HepG2 (cell line): ENCODE data around the gene CFAP46. TPM values are rescaled to one million over a fixed set of nuclear protein-coding genes. Genes with fewer than 3 reads are reported as not detected.

ENCODE experiments used
- ATAC-seq: fragments of 200-7000 bp; cut with Tn5 transposase; 3 replicates; pipeline ENCODE4 v1.9.1; 2020; ENCODE audit warnings: mild to moderate bottlenecking, moderate library complexity
- BruUV-seq: library from RNA; stranded (reverse); fragments of 400-500 nt; replicated peaks from 2 replicates; lab custom pipeline; 2021; lab: Mats Ljungman, UMichigan
- CTCF ChIA-PET: fragments of 300-600 bp; formaldehyde crosslinking; extraction: SDS; loops from one replicate; lab custom pipeline; 2021; ENCODE audit warnings: low total read pairs, inconsistent platforms, low intra/inter-chr PET ratio; lab: Yijun Ruan, JAX
- POLR2A ChIA-PET: fragments of 350-600 bp; sonication (Branson Sonifier 250); formaldehyde crosslinking; loops from one replicate; lab custom pipeline; 2020; ENCODE audit warnings: antibody characterized with exemption, inconsistent platforms; lab: Yijun Ruan, JAX
- DNase-seq: peaks from one replicate; pipeline ENCODE4 v3.0.0-alpha.2; 2015; ENCODE audit warnings: low spot score
- FAIRE-seq: peaks from 3 replicates; lab custom pipeline; 2011; peaks lifted over from hg19 to GRCh38; lab: Jason Lieb, UNC
- H2AFZ ChIP-seq: one replicate; pipeline ENCODE4 v1.6.1; 2011; ENCODE audit warnings: low read length, inconsistent platforms
- H3K27ac ChIP-seq: fragments of 300-600 bp; 3 replicates; pipeline ENCODE4 v1.8.0; 2011; ENCODE audit warnings: mixed run types, mild to moderate bottlenecking, mixed read lengths, low read length, inconsistent platforms; ENCODE audit not compliant: insufficient read depth; ENCODE audit errors: extremely low read length
- H3K27me3 ChIP-seq, 2 experiments: fragments of 200-600 bp in 1 of 2; 2 replicates in 1 of 2; 3 replicates in 1 of 2; pipeline versions ENCODE4 v1.6.0 to v1.8.0; 2011; ENCODE audit warnings: low read length in 2 of 2, mild to moderate bottlenecking in 2 of 2, moderate library complexity in 2 of 2, inconsistent platforms in 1 of 2; ENCODE audit not compliant: insufficient read depth in 2 of 2, control insufficient read depth in 1 of 2
- H3K36me3 ChIP-seq, 2 experiments: fragments of 200-600 bp in 1 of 2; replicated peaks in 1 of 2; 2 replicates in 1 of 2; 3 replicates in 1 of 2; pipeline versions ENCODE4 v1.5.1 to v1.8.0; 2011; ENCODE audit warnings: low read length in 2 of 2, inconsistent platforms in 1 of 2; ENCODE audit not compliant: insufficient read depth in 2 of 2, control insufficient read depth in 1 of 2
- H3K4me1 ChIP-seq: 2 replicates; pipeline ENCODE4 v1.5.1; 2012; ENCODE audit warnings: low read length, inconsistent platforms; ENCODE audit not compliant: insufficient read depth
- H3K4me2 ChIP-seq: 2 replicates; pipeline ENCODE4 v1.6.0; 2011; ENCODE audit warnings: low read depth, low read length, inconsistent platforms
- H3K4me3 ChIP-seq, 3 experiments: fragments of 200-600 bp in 1 of 3; sonication (generic), shearing (Covaris generic) in 1 of 3; replicated peaks in 1 of 3; 2 replicates each; pipeline ENCODE4 v1.5.1; 2011 to 2016; ENCODE audit warnings: low read length in 3 of 3, inconsistent platforms in 2 of 3, low read depth in 2 of 3, mild to moderate bottlenecking in 2 of 3, control low read depth in 1 of 3, mixed read lengths in 1 of 3; ENCODE audit not compliant: insufficient read depth in 1 of 3
- H3K79me2 ChIP-seq: one replicate; pipeline ENCODE4 v1.6.1; 2011; ENCODE audit warnings: low read length, inconsistent platforms; ENCODE audit not compliant: insufficient read depth
- H3K9ac ChIP-seq: 2 replicates; pipeline ENCODE4 v1.6.0; 2011; ENCODE audit warnings: mild to moderate bottlenecking, low read depth, low read length, inconsistent platforms; ENCODE audit not compliant: insufficient read depth
- H3K9me3 ChIP-seq: 2 replicates; pipeline ENCODE4 v1.5.1; 2012; ENCODE audit warnings: mild to moderate bottlenecking, low read length
- H4K20me1 ChIP-seq: 2 replicates; pipeline ENCODE4 v1.6.0; 2011; ENCODE audit warnings: inconsistent platforms, mild to moderate bottlenecking, low read length, moderate library complexity; ENCODE audit not compliant: insufficient read depth
- CAMTA2 ChIP-seq: sonication (generic); formaldehyde crosslinking; IDR thresholded peaks from 2 replicates; pipeline ENCODE4 v1.4.0; 2020; ENCODE audit warnings: mild to moderate bottlenecking, missing genetic modification reagents, borderline replicate concordance
- FOXA3 ChIP-seq: IDR thresholded peaks from 2 replicates; pipeline ENCODE4 v1.6.1; 2016; ENCODE audit warnings: missing genetic modification reagents, missing compliant biosample characterization
- GATAD2A ChIP-seq: IDR thresholded peaks from 2 replicates; pipeline ENCODE4 v1.6.1; 2016
- MEIS2 ChIP-seq: sonication (generic); formaldehyde crosslinking; IDR thresholded peaks from 2 replicates; pipeline ENCODE4 v1.9.0; 2021; ENCODE audit warnings: mild to moderate bottlenecking, missing genetic modification reagents
- PTBP1 ChIP-seq: fragments of 200-400 bp; formaldehyde crosslinking; IDR thresholded peaks from 2 replicates; pipeline ENCODE4 v1.6.1; 2018; ENCODE audit warnings: low read length, low read depth; ENCODE audit not compliant: poor library complexity, severe bottlenecking
- RFX3 ChIP-seq: IDR thresholded peaks from 2 replicates; pipeline ENCODE4 v1.6.1; 2016; ENCODE audit warnings: missing biosample characterization, missing genetic modification reagents
- THAP7 ChIP-seq: sonication (generic); formaldehyde crosslinking; IDR thresholded peaks from 2 replicates; pipeline ENCODE4 v1.8.1; 2023; ENCODE audit warnings: mild to moderate bottlenecking, missing genetic modification reagents
- ZBTB7A ChIP-seq: sonication (generic); formaldehyde crosslinking; IDR thresholded peaks from 2 replicates; pipeline ENCODE4 v1.8.0; 2022; ENCODE audit warnings: mild to moderate bottlenecking, missing genetic modification reagents
- WGBS: methylation state at CpG from one replicate; pipeline ENCODE4 v1.1.6; 2017; ENCODE audit warnings: low lambda C conversion rate; 5-methylcytosine and 5-hydroxymethylcytosine counted together
- in situ Hi-C: cut with HindIII; loops from 2 replicates; pipeline ENCODE4 v1.10.0; 2017; ENCODE audit warnings: low pct_unique_long_range_greater_than_20kb; ENCODE audit not compliant: extremely low pct_ligation_motif_present
- intact Hi-C: fragments of 100-400 bp; cut with micrococcal nuclease; formaldehyde crosslinking; loops from one replicate; pipeline ENCODE4 v1.10.0; 2022; ENCODE audit not compliant: unreplicated experiment
- polyA plus RNA-seq, 8 experiments: library from polyadenylated mRNA; depleted of rRNA in 3 of 8; stranded (reverse) in 7 of 8; unstranded in 1 of 8; fragments of >200 nt; fragmentation: Illumina TruSeq in 4 of 8; extraction: Trizol in 4 of 8; gene quantifications; 2 replicates each; pipeline versions ENCODE4 v1.2.1 to v1.2.3, GENCODE V29; 2011 to 2016; ENCODE audit warnings: low read depth in 4 of 8, missing spikeins in 1 of 8, mixed read lengths in 1 of 8; ENCODE audit not compliant: insufficient read depth in 1 of 8
- total RNA-seq, 5 experiments: library from RNA; depleted of rRNA; stranded (reverse); fragments of >200 nt; fragmentation: Illumina TruSeq; extraction: Trizol; gene quantifications; 2 replicates each; pipeline ENCODE4 v1.2.3, GENCODE V29; 2016; ENCODE audit warnings: low read depth in 1 of 5

CFAP46 gene
- total and polyA plus RNA-seq, 2 of the 13 experiments (the other 11 are each of a cell fraction or from before 2014, with no cell fraction given) = 0.24 to 0.84 TPM

GRCh38 chr10:132942101-132943057 lies at the start of gene CFAP46 (continued):
- TF ChIP-seq THAP7 (CRISPR knock-in tag) (no peak), MEIS2 (CRISPR knock-in tag) (no peak), FOXA3 (CRISPR knock-in tag) (peak; percentile 12; the same call in 1 of the 2 replicates), ZBTB7A (CRISPR knock-in tag) (no peak), CAMTA2 (CRISPR knock-in tag) (no peak), PTBP1 (no peak), RFX3 (CRISPR knock-in tag) (peak; percentile 88)
- TF ChIP-seq, all 625 proteins: peak for 27

GRCh38 chr10:132991706-132992432 lies 49.5 kb upstream of the CFAP46 start:
- CTCF ChIA-PET = no interaction called here
- H3K27me3 ChIP-seq = peaks cover 12 to 71% of the 10 kb centered on the region in 2 experiments; a peak in 4 of 5 replicates
- no peak for ATAC-seq
- H4K20me1 ChIP-seq = no peaks in the 10 kb centered on the region
- H2AFZ ChIP-seq = no peak overlapping the region
- H3K9me3 ChIP-seq = no peaks in the 10 kb centered on the region
- no peaks in the 10 kb centered on the region for H3K36me3 ChIP-seq
- in situ Hi-C loops = no loop called here
- no peak overlapping the region for H3K27ac ChIP-seq
- no peak for TF ChIP-seq GATAD2A (CRISPR knock-in tag)
- TF ChIP-seq, all 625 proteins: peak for 0
- DNase-seq (no peak), FAIRE-seq (no peak)
- POLR2A ChIA-PET = no interaction called here
- Histone ChIP-seq H3K9ac (no peak overlapping the region), H3K4me1 (no peaks in the 10 kb centered on the region), H3K4me2 (no peak overlapping the region), H3K79me2 (no peaks in the 10 kb centered on the region), H3K4me3 (no peak overlapping the region)
- intact Hi-C loops = no loop called here
- WGBS = 33% methylated on average over 14 of the region's 20 CpGs
- no TSS peak for BruUV-seq
